ENCODE measurements around the gene PRKD3.

PRKD3 gene

GRCh38 chr2:37367984-37368383 is 43.4 kb upstream of the PRKD3 start:
- Histone ChIP-seq H3K9ac (ENCODE audit: low read length) (no peak overlapping the region), H4K20me1 (ENCODE audit: low read depth, low read length) (no peaks in the 10 kb centered on the region), H2AFZ (ENCODE audit: low read depth, low read length, severe bottlenecking) (no peak overlapping the region), H3K4me2 (ENCODE audit: low read depth, low read length, poor library complexity, severe bottlenecking) (no peak overlapping the region), H3K4me3 (ENCODE audit: insufficient read depth, low read length, poor library complexity, severe bottlenecking) (no peak overlapping the region), H3K27ac (ENCODE audit: low read depth, low read length) (no peak overlapping the region), H3K9me3 (ENCODE audit: insufficient read depth, low read length) (no peaks in the 10 kb centered on the region), H3K79me2 (ENCODE audit: insufficient read depth, low read length) (no peaks in the 10 kb centered on the region), H3K9me2 (replicated peaks; ENCODE audit: insufficient read depth, low read length) (no peaks in the 10 kb centered on the region), H3F3A (ENCODE audit: insufficient read depth) (no peaks in the 10 kb centered on the region), H3K36me3 (ENCODE audit: low read length) (no peaks in the 10 kb centered on the region), H3K27me3 (ENCODE audit: low read length) (no peaks in the 10 kb centered on the region)
- no peak for TF ChIP-seq EZH2phosphoT487 (conservative IDR thresholded peaks at IDR 0.05; ENCODE audit: low read length)
- TF ChIP-seq CTCF (IDR thresholded peaks at IDR 0.05; ENCODE audit: insufficient read depth, low read length, poor library complexity, severe bottlenecking), result no peak

- no peaks in the 10 kb centered on the region for H3K79me2 ChIP-seq (ENCODE audit: insufficient read depth, low read length)
- no peak overlapping the region for H3K4me3 ChIP-seq (ENCODE audit: insufficient read depth, low read length, poor library complexity, severe bottlenecking)
- H3K9me3 ChIP-seq (ENCODE audit: insufficient read depth, low read length), result no peaks in the 10 kb centered on the region
- H3F3A ChIP-seq (ENCODE audit: insufficient read depth), result no peaks in the 10 kb centered on the region
- H3K27me3 ChIP-seq (ENCODE audit: low read length), result no peaks in the 10 kb centered on the region
- no peak overlapping the region for H3K9ac ChIP-seq (ENCODE audit: low read length)
- H3K36me3 ChIP-seq (ENCODE audit: low read length), result no peaks in the 10 kb centered on the region
- TF ChIP-seq CTCF (IDR thresholded peaks at IDR 0.05; ENCODE audit: insufficient read depth, low read length, poor library complexity, severe bottlenecking), result no peak
- no peak for TF ChIP-seq EZH2phosphoT487 (conservative IDR thresholded peaks at IDR 0.05; ENCODE audit: low read length)
- no peaks in the 10 kb centered on the region for H4K20me1 ChIP-seq (ENCODE audit: low read depth, low read length)
- no peak overlapping the region for H3K27ac ChIP-seq (ENCODE audit: low read depth, low read length)
- H3K4me2 ChIP-seq (ENCODE audit: low read depth, low read length, poor library complexity, severe bottlenecking), result no peak overlapping the region
- no peak overlapping the region for H2AFZ ChIP-seq (ENCODE audit: low read depth, low read length, severe bottlenecking)
- H3K9me2 ChIP-seq (replicated peaks; ENCODE audit: insufficient read depth, low read length), result no peaks in the 10 kb centered on the region
Observed at GRCh38 chr2:37367310-37367709, 42.7 kb upstream of the PRKD3 start.

- no peak for TF ChIP-seq CTCF (IDR thresholded peaks at IDR 0.05; ENCODE audit: insufficient read depth, low read length, poor library complexity, severe bottlenecking)
- no peak for TF ChIP-seq EZH2phosphoT487 (conservative IDR thresholded peaks at IDR 0.05; ENCODE audit: low read length)
- H3K27me3 ChIP-seq (ENCODE audit: low read length), result no peaks in the 10 kb centered on the region
- H3K4me2 ChIP-seq (ENCODE audit: low read depth, low read length, poor library complexity, severe bottlenecking), result no peak overlapping the region
- H3K27ac ChIP-seq (ENCODE audit: low read depth, low read length), result no peak overlapping the region
- no peak overlapping the region for H2AFZ ChIP-seq (ENCODE audit: low read depth, low read length, severe bottlenecking)
- H3K9me3 ChIP-seq (ENCODE audit: insufficient read depth, low read length), result no peaks in the 10 kb centered on the region
- no peak overlapping the region for H3K9ac ChIP-seq (ENCODE audit: low read length)
- H3K79me2 ChIP-seq (ENCODE audit: insufficient read depth, low read length), result no peaks in the 10 kb centered on the region
- H3F3A ChIP-seq (ENCODE audit: insufficient read depth), result no peaks in the 10 kb centered on the region
- H4K20me1 ChIP-seq (ENCODE audit: low read depth, low read length), result no peaks in the 10 kb centered on the region
- no peak overlapping the region for H3K4me3 ChIP-seq (ENCODE audit: insufficient read depth, low read length, poor library complexity, severe bottlenecking)
- no peaks in the 10 kb centered on the region for H3K36me3 ChIP-seq (ENCODE audit: low read length)
- H3K9me2 ChIP-seq (replicated peaks; ENCODE audit: insufficient read depth, low read length), result no peaks in the 10 kb centered on the region
Observed at GRCh38 chr2:37366773-37367172, 42.1 kb upstream of the PRKD3 start.

Data from SU-DHL-6 (cell line).